ENCODE data around the gene FOXP2.

FOXP2 gene

GRCh38 chr7:114629762-114630161 is 215.1 kb downstream of the FOXP2 start:
- H3K9ac ChIP-seq (ENCODE audit: low read depth, low read length, poor library complexity, severe bottlenecking), result no peak overlapping the region

GRCh38 chr7:114630201-114630990 is 215.8 kb downstream of the FOXP2 start:
- Histone ChIP-seq H3K9ac (ENCODE audit: low read depth, low read length, poor library complexity, severe bottlenecking) (no peak overlapping the region), H3K9me3 (ENCODE audit: insufficient read depth, low read depth, low read length) (no peaks in the 10 kb centered on the region), H3K4me2 (ENCODE audit: low read depth, low read length, poor library complexity, severe bottlenecking) (no peak overlapping the region), H4K20me1 (ENCODE audit: insufficient read depth, low read length, poor library complexity, severe bottlenecking) (no peaks in the 10 kb centered on the region), H3F3A (ENCODE audit: low read depth) (no peaks in the 10 kb centered on the region), H3K36me3 (ENCODE audit: insufficient read depth, low read length) (no peaks in the 10 kb centered on the region), H3K9me2 (replicated peaks; ENCODE audit: low read depth, low read length) (no peaks in the 10 kb centered on the region), H3K79me2 (ENCODE audit: insufficient read depth, low read length) (no peaks in the 10 kb centered on the region), H3K4me3 (ENCODE audit: low read length, poor library complexity, severe bottlenecking) (no peak overlapping the region), H3K4me1 (ENCODE audit: insufficient read depth, low read length, poor library complexity, severe bottlenecking) (no peaks in the 10 kb centered on the region), H2AFZ (ENCODE audit: low read length) (no peak overlapping the region), H3K27me3 (ENCODE audit: insufficient read depth, low read length, poor library complexity, severe bottlenecking) (no peaks in the 10 kb centered on the region)
- TF ChIP-seq EZH2phosphoT487 (IDR thresholded peaks at IDR 0.05; ENCODE audit: borderline replicate concordance), result no peak
- TF ChIP-seq, protein P1, sequence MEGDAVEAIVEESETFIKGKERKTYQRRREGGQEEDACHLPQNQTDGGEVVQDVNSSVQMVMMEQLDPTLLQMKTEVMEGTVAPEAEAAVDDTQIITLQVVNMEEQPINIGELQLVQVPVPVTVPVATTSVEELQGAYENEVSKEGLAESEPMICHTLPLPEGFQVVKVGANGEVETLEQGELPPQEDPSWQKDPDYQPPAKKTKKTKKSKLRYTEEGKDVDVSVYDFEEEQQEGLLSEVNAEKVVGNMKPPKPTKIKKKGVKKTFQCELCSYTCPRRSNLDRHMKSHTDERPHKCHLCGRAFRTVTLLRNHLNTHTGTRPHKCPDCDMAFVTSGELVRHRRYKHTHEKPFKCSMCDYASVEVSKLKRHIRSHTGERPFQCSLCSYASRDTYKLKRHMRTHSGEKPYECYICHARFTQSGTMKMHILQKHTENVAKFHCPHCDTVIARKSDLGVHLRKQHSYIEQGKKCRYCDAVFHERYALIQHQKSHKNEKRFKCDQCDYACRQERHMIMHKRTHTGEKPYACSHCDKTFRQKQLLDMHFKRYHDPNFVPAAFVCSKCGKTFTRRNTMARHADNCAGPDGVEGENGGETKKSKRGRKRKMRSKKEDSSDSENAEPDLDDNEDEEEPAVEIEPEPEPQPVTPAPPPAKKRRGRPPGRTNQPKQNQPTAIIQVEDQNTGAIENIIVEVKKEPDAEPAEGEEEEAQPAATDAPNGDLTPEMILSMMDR (conservative IDR thresholded peaks at IDR 0.05; ENCODE audit: low read length), result no peak

More at GRCh38 chr7:114629762-114630161, 215.1 kb downstream of the FOXP2 start:
- Histone ChIP-seq H2AFZ (ENCODE audit: low read length) (no peak overlapping the region), H3K4me1 (ENCODE audit: insufficient read depth, low read length, poor library complexity, severe bottlenecking) (no peaks in the 10 kb centered on the region), H3K36me3 (ENCODE audit: insufficient read depth, low read length) (no peaks in the 10 kb centered on the region), H3K9me2 (replicated peaks; ENCODE audit: low read depth, low read length) (no peaks in the 10 kb centered on the region), H3K9me3 (ENCODE audit: insufficient read depth, low read depth, low read length) (no peaks in the 10 kb centered on the region), H3K4me2 (ENCODE audit: low read depth, low read length, poor library complexity, severe bottlenecking) (no peak overlapping the region), H3F3A (ENCODE audit: low read depth) (no peaks in the 10 kb centered on the region), H3K4me3 (ENCODE audit: low read length, poor library complexity, severe bottlenecking) (no peak overlapping the region), H4K20me1 (ENCODE audit: insufficient read depth, low read length, poor library complexity, severe bottlenecking) (no peaks in the 10 kb centered on the region), H3K79me2 (ENCODE audit: insufficient read depth, low read length) (no peaks in the 10 kb centered on the region), H3K27me3 (ENCODE audit: insufficient read depth, low read length, poor library complexity, severe bottlenecking) (no peaks in the 10 kb centered on the region)
- no peak for TF ChIP-seq EZH2phosphoT487 (IDR thresholded peaks at IDR 0.05; ENCODE audit: borderline replicate concordance)
- TF ChIP-seq, protein P1 (conservative IDR thresholded peaks at IDR 0.05; ENCODE audit: low read length), result no peak

DNA sequence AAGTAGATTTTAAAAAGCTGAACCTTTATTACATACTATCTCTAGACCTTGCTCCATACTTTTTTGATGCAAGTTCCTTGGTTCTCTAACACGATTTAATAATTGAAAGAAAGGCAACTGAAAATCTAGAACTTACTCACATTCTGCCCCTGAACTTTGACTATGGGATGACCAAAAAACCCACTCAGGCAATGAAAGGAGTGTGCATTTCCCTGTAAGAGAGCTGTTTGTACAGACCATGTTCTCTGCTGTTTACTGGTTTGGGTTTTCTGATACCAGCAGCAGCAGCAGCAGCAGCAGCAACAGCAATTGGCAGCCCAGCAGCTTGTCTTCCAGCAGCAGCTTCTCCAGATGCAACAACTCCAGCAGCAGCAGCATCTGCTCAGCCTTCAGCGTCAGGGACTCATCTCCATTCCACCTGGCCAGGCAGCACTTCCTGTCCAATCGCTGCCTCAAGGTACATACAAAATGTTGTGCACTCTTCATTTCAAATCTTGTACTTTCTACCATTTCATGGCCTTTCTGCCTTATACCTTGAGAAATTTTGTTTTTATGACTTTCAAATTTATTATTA is 216.7 kb downstream of the FOXP2 start:
- TF ChIP-seq, protein P1 (conservative IDR thresholded peaks at IDR 0.05; ENCODE audit: low read length), result no peak
- no peak for TF ChIP-seq EZH2phosphoT487 (IDR thresholded peaks at IDR 0.05; ENCODE audit: borderline replicate concordance)
- Histone ChIP-seq H3K79me2 (ENCODE audit: insufficient read depth, low read length) (no peaks in the 10 kb centered on the region), H2AFZ (ENCODE audit: low read length) (no peak overlapping the region), H3K4me2 (ENCODE audit: low read depth, low read length, poor library complexity, severe bottlenecking) (no peak overlapping the region), H3K9me2 (replicated peaks; ENCODE audit: low read depth, low read length) (no peaks in the 10 kb centered on the region), H4K20me1 (ENCODE audit: insufficient read depth, low read length, poor library complexity, severe bottlenecking) (no peaks in the 10 kb centered on the region), H3K9me3 (ENCODE audit: insufficient read depth, low read depth, low read length) (no peaks in the 10 kb centered on the region), H3K4me3 (ENCODE audit: low read length, poor library complexity, severe bottlenecking) (no peak overlapping the region), H3F3A (ENCODE audit: low read depth) (no peaks in the 10 kb centered on the region), H3K36me3 (ENCODE audit: insufficient read depth, low read length) (no peaks in the 10 kb centered on the region), H3K4me1 (ENCODE audit: insufficient read depth, low read length, poor library complexity, severe bottlenecking) (no peaks in the 10 kb centered on the region), H3K9ac (ENCODE audit: low read depth, low read length, poor library complexity, severe bottlenecking) (no peak overlapping the region), H3K27me3 (ENCODE audit: insufficient read depth, low read length, poor library complexity, severe bottlenecking) (no peaks in the 10 kb centered on the region)

All from Loucy (cell line).